Kidney (tissue), 22 donors: ENCODE measurements around the gene GNG7. TPM values are rescaled to one million over a fixed set of nuclear protein-coding genes. Genes with fewer than 3 reads are reported as not detected.

ENCODE experiments used
- DNase-seq, 5 donors: peaks; one replicate each; pipeline ENCODE4 v3.0.0-alpha.2; 2013 to 2020
- FAIRE-seq: peaks from 2 replicates; lab custom pipeline; 2012; peaks lifted over from hg19 to GRCh38; lab: Jason Lieb, UNC
- H3K27ac ChIP-seq, 2 donors: one replicate each; pipeline ENCODE4 v1.7.0; 2013; ENCODE audit warnings: low read depth in 2 of 2, low read length in 2 of 2, inconsistent platforms in 1 of 2
- H3K27me3 ChIP-seq: one replicate; pipeline ENCODE4 v1.7.1; 2013; ENCODE audit warnings: low read length, inconsistent platforms; ENCODE audit not compliant: control insufficient read depth, insufficient read depth
- H3K36me3 ChIP-seq, 3 donors: one replicate each; pipeline versions ENCODE4 v1.7.0 to v1.7.1; 2013; ENCODE audit warnings: low read length in 3 of 3, control low read depth in 1 of 3, inconsistent platforms in 1 of 3; ENCODE audit not compliant: insufficient read depth in 3 of 3, control insufficient read depth in 2 of 3
- H3K4me1 ChIP-seq, 3 donors: one replicate each; pipeline versions ENCODE4 v1.7.0 to v1.7.1; 2013; ENCODE audit warnings: low read length in 3 of 3, inconsistent platforms in 1 of 3, low read depth in 1 of 3; ENCODE audit not compliant: control insufficient read depth in 2 of 3, insufficient read depth in 2 of 3
- H3K4me3 ChIP-seq, 3 donors: one replicate each; pipeline versions ENCODE4 v1.7.0 to v1.8.1; 2013; ENCODE audit warnings: low read length in 3 of 3, control low read depth in 1 of 3, inconsistent platforms in 1 of 3
- H3K9ac ChIP-seq, 3 donors: one replicate each; pipeline versions ENCODE4 v1.7.0 to v1.7.1; 2013; ENCODE audit warnings: low read length in 3 of 3, control low read depth in 1 of 3, inconsistent platforms in 1 of 3
- H3K9me3 ChIP-seq, 3 donors: one replicate each; pipeline versions ENCODE4 v1.7.0 to v1.7.1; 2013; ENCODE audit warnings: low read length in 3 of 3, control low read depth in 1 of 3, inconsistent platforms in 1 of 3; ENCODE audit not compliant: control insufficient read depth in 2 of 3, insufficient read depth in 1 of 3
- intact Hi-C: fragments of 100-400 bp; cut with DNase I; formaldehyde crosslinking; loops from one replicate; pipeline ENCODE4 v1.11.1; 2022
- long read RNA-seq, 10 donors: library from polyadenylated mRNA in 1 of 10; unstranded in 1 of 10; transcript quantifications; one replicate each; pipeline ENCODE4 v2.0.0 and lab custom pipeline, GENCODE V29; 2021 to 2026
- polyA plus RNA-seq: library from polyadenylated mRNA; stranded (reverse); fragments of 350-450 nt; fragmentation: Illumina TruSeq; extraction: RNeasy Lipid Tissue Mini Kit (QIAGEN cat#74804); gene quantifications from one replicate; pipeline ENCODE4 v1.2.3, GENCODE V29; 2014; ENCODE audit warnings: low read depth, low replicate concordance; ENCODE audit not compliant: insufficient read depth
- total RNA-seq: library from RNA; stranded (reverse); fragmentation: NEBNext Ultra II Directional; extraction: Animal tissue kit (Norgen Biotek cat#: 25700); gene quantifications from one replicate; pipeline ENCODE4 v1.2.1, GENCODE V29; 2021
- TF ChIP-seq, protein P1 (sequence below): IDR thresholded peaks from 3 replicates; pipeline ENCODE4 v1.5.1; 2012; ENCODE audit warnings: mild to moderate bottlenecking, moderate library complexity, borderline replicate concordance; ENCODE audit not compliant: insufficient read depth; ENCODE audit errors: extremely low read depth
- donor health status: control.
- donor health status: control.
- donor health status: control.
- donor health status: control.
- donor health status: control.
- donor health status: DM: yes; HTN: yes; CAD: no.
- donor health status: Normal renal cell carcinoma (clear cell type).

GNG7 gene
- total RNA-seq (9.9 TPM), polyA plus RNA-seq (13.4 TPM)
- long read RNA-seq, donor 1, full-length matches to known transcripts = 9 of 9 reads
- long read RNA-seq, donor 1, partial matches to known transcripts = 0 of 9 reads
- long read RNA-seq, donor 1, other reads (novel, unspliced or antisense) = 0 of 9 reads
- long read RNA-seq, donor 2, full-length matches to known transcripts = 1 of 1 reads
- long read RNA-seq, donor 2, partial matches to known transcripts = 0 of 1 reads
- long read RNA-seq, donor 2, other reads (novel, unspliced or antisense) = 0 of 1 reads
- long read RNA-seq, donor 3, full-length matches to known transcripts = 3 of 3 reads
- long read RNA-seq, donor 3, partial matches to known transcripts = 0 of 3 reads
- long read RNA-seq, donor 3, other reads (novel, unspliced or antisense) = 0 of 3 reads
- long read RNA-seq, donor 4, full-length matches to known transcripts = 5 of 5 reads
- long read RNA-seq, donor 4, partial matches to known transcripts = 0 of 5 reads
- long read RNA-seq, donor 4, other reads (novel, unspliced or antisense) = 0 of 5 reads
- long read RNA-seq, donor 5, full-length matches to known transcripts = 2 of 2 reads
- long read RNA-seq, donor 5, partial matches to known transcripts = 0 of 2 reads
- long read RNA-seq, donor 5, other reads (novel, unspliced or antisense) = 0 of 2 reads
- long read RNA-seq, donor 6, full-length matches to known transcripts = 1 of 1 reads
- long read RNA-seq, donor 6, partial matches to known transcripts = 0 of 1 reads
- long read RNA-seq, donor 6, other reads (novel, unspliced or antisense) = 0 of 1 reads
- long read RNA-seq, donor 7, full-length matches to known transcripts = 1 of 13 reads
- long read RNA-seq, donor 7, partial matches to known transcripts = 2 of 13 reads
- long read RNA-seq, donor 7, other reads (novel, unspliced or antisense) = 10 of 13 reads
- long read RNA-seq, donor 8, full-length matches to known transcripts = 1 of 1 reads
- long read RNA-seq, donor 8, partial matches to known transcripts = 0 of 1 reads
- long read RNA-seq, donor 8, other reads (novel, unspliced or antisense) = 0 of 1 reads
- long read RNA-seq, donor 9, full-length matches to known transcripts = 1 of 1 reads
- long read RNA-seq, donor 9, partial matches to known transcripts = 0 of 1 reads
- long read RNA-seq, donor 9, other reads (novel, unspliced or antisense) = 0 of 1 reads
- long read RNA-seq, donor 10, full-length matches to known transcripts = 5 of 5 reads
- long read RNA-seq, donor 10, partial matches to known transcripts = 0 of 5 reads
- long read RNA-seq, donor 10, other reads (novel, unspliced or antisense) = 0 of 5 reads

DNA sequence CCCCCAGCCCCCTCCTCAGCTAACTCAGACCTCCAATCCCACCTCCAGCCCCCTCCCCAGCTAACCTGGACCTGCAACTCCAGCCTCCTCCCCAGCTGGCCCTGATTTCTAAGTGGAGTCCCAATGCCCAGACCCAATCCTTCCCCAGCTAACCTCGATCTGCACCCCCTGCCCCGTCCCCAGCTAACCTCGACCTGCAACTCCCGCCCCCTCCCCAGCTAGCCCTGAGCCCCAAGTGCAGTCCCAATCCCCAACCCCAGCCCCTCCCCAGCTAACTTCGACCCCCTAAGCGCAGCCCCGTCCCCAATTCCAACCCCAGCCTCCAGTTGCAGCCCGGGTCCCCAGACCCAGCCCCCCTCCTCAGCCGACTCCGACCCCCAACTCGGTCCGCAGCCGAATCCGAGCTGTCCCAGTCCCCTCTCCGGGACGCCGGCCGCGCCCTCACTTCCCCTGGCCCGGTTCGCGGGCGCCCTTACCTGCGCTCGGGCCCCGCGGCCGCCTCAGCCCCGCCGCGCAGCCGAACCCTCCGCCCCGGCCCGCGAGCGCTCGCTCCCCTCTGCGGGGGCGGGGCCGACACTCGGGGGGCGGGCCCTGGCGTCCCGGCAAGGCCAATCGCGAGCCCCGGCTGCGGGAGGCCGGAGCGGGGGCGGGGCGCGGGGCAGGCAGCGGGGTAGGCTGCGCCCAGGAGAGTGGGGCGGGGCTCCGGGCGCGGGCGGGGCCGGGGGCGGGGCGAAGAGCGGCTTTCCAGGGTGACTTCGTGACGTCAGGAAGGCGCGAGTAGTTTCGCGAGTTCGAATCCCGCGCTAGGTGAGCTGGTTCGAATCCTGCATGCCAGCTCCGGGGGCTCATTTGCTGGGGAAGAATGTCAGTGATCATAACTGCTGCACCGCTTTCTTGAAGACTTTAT lies at the start of gene GNG7:
Gene GNG7, minus strand, starts transcription at position 525 of the 907 bp plus-strand sequence. CDS start 182,006 bp downstream, outside the sequence.
- no peak within 1 kb of the TSS for H3K27ac ChIP-seq
- H3K27me3 ChIP-seq = peaks cover 6% of the 10 kb centered on the region
- H3K4me1 ChIP-seq = peaks cover 0 to 8% (median 3%) of the 10 kb centered on the region in 3 donors
- peak within 1 kb of the TSS; percentile 28 to 56 (median 44) for H3K4me3 ChIP-seq
- H3K9ac ChIP-seq = peak within 1 kb of the TSS in 2 of 3 donors; percentile 32 to 65
- no peaks in the 10 kb centered on the region for H3K9me3 ChIP-seq
- TF ChIP-seq, protein P1, sequence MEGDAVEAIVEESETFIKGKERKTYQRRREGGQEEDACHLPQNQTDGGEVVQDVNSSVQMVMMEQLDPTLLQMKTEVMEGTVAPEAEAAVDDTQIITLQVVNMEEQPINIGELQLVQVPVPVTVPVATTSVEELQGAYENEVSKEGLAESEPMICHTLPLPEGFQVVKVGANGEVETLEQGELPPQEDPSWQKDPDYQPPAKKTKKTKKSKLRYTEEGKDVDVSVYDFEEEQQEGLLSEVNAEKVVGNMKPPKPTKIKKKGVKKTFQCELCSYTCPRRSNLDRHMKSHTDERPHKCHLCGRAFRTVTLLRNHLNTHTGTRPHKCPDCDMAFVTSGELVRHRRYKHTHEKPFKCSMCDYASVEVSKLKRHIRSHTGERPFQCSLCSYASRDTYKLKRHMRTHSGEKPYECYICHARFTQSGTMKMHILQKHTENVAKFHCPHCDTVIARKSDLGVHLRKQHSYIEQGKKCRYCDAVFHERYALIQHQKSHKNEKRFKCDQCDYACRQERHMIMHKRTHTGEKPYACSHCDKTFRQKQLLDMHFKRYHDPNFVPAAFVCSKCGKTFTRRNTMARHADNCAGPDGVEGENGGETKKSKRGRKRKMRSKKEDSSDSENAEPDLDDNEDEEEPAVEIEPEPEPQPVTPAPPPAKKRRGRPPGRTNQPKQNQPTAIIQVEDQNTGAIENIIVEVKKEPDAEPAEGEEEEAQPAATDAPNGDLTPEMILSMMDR = no peak
- intact Hi-C loops = no loop called here
- FAIRE-seq (no peak), DNase-seq (peak; percentile 95 to 98 (median 97))
- no peaks in the 10 kb centered on the region for H3K36me3 ChIP-seq

DNA sequence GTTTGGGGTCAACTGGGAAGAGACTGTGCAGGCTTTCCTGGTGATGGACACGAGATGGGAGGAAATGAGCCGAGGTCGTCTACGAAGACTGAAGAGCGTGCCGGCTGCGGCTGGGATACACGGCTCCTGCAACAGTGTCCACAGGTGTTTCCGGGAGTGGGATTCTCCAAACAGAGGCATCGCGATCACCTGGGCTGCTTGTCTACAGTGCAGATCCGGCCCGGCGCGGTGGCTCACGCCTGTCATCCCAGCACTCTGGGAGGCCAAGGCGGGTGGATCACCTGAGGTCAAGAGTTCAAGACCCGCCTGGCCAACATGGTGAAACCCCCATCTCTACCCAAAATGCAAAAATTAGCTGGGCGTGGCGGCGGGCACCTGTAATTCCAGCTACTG lies 48.9 kb upstream of the GNG7 start:
- no peaks in the 10 kb centered on the region for H3K36me3 ChIP-seq
- H3K4me1 ChIP-seq = no peaks in the 10 kb centered on the region
- intact Hi-C loops = loop anchor here (5.0 kb wide), 1 partner anchor 104 kb away; no protein-coding TSS in a partner anchor
- TF ChIP-seq, protein P1 = no peak
- H3K9me3 ChIP-seq = no peaks in the 10 kb centered on the region
- H3K9ac ChIP-seq = no peak overlapping the region
- DNase-seq = no peak
- H3K4me3 ChIP-seq = no peak overlapping the region
- H3K27me3 ChIP-seq = no peaks in the 10 kb centered on the region
- FAIRE-seq = no peak
- H3K27ac ChIP-seq = no peak overlapping the region
